Measurements from ENCODE around the gene UGT1A6.
"Not testable (repeated sequence)": the region's sequence is repeated elsewhere in the genome, so short reads cannot be mapped to it uniquely, and the experiment has no call there.

Gene UGT1A6

DNA sequence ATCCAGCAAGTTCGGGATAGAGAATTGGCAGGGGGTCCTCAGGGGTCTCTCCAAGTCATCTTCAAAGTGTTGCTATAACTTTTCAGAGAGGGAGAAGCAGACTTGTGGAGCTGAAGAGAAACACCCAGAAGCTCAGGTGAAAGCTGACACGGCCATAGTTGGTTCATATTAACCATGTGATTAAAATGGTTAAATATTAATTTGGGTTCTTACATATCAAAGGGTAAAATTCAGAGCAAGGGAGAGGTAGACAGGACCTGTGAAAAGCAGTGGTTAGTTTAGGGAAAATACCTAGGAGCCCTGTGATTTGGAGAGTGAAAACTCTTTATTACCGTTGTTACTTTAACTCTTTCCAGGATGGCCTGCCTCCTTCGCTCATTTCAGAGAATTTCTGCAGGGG is at the start of gene UGT1A6:
UGT1A6 (plus strand) TSS at position 243 of the 400 bp plus-strand sequence; CDS start at position 358, 115 bp downstream.
- Histone ChIP-seq H3K27ac (no peak within 1 kb of the TSS), H3K36me3 (no peaks in the 10 kb centered on the region), H3K9me3 (no peaks in the 10 kb centered on the region), H3K27me3 (no peaks in the 10 kb centered on the region), H3K4me3 (ENCODE audit: low read depth in 1 of 2, low read length in 1 of 2) (no peak within 1 kb of the TSS), H3K4me1 (ENCODE audit: control insufficient read depth in 1 of 2, insufficient read depth in 1 of 2, low read depth in 1 of 2, low read length in 1 of 2) (no peaks in the 10 kb centered on the region)
- TF ChIP-seq, protein P1, sequence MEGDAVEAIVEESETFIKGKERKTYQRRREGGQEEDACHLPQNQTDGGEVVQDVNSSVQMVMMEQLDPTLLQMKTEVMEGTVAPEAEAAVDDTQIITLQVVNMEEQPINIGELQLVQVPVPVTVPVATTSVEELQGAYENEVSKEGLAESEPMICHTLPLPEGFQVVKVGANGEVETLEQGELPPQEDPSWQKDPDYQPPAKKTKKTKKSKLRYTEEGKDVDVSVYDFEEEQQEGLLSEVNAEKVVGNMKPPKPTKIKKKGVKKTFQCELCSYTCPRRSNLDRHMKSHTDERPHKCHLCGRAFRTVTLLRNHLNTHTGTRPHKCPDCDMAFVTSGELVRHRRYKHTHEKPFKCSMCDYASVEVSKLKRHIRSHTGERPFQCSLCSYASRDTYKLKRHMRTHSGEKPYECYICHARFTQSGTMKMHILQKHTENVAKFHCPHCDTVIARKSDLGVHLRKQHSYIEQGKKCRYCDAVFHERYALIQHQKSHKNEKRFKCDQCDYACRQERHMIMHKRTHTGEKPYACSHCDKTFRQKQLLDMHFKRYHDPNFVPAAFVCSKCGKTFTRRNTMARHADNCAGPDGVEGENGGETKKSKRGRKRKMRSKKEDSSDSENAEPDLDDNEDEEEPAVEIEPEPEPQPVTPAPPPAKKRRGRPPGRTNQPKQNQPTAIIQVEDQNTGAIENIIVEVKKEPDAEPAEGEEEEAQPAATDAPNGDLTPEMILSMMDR (IDR thresholded peaks at IDR 0.05) = no peak

DNA sequence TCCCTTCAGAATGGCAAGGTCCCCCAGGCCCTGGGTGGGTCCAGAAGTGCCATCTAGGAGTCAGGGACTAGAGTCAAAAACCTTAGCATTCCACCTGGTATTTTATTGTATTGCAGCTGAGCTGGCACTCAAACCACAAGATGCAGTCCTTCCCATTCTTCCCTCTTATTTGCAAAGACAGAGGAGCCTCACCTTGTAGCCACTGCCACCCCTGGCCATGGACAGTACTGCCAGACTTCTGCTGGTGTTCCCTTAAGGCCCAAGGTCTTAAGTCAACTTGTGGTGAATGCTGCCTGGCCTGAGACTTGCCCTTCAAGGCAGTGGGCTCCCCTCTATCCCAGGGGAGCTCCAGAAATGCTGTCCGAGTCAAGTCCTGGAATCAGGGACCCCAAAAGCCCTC is 49.6 kb upstream of the UGT1A6 start:
- H3K4me1 ChIP-seq (ENCODE audit: control insufficient read depth in 1 of 2, insufficient read depth in 1 of 2, low read depth in 1 of 2, low read length in 1 of 2) = no peaks in the 10 kb centered on the region
- no peaks in the 10 kb centered on the region for H3K36me3 ChIP-seq
- no peaks in the 10 kb centered on the region for H3K9me3 ChIP-seq
- no peak overlapping the region for H3K4me3 ChIP-seq (ENCODE audit: low read depth in 1 of 2, low read length in 1 of 2)
- TF ChIP-seq, protein P1 (IDR thresholded peaks at IDR 0.05) = no peak
- no peaks in the 10 kb centered on the region for H3K27me3 ChIP-seq
- no peak overlapping the region for H3K27ac ChIP-seq

DNA sequence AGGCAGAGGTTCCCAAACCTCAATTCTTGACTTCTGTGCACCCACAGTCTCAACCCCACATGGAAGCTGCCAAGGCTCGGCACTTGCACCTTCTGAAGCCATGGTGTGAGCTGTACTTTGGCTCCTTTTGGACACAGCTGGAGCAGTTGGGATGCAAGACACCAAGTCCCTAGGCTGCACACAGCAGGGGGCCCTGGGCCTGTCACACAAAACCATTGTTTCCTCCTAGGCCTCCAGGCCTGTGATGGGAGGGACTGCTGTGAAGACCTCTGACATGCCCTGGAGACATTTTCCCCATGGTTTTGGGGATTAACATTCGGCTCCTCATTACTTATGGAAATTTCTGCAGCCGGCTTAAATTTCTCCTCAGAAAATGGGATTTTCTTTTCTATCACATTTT is 46.7 kb upstream of the UGT1A6 start:
- not testable (repeated sequence) for H3K4me3 ChIP-seq (ENCODE audit: low read depth in 1 of 2, low read length in 1 of 2); H3K27me3 ChIP-seq; H3K4me1 ChIP-seq (ENCODE audit: control insufficient read depth in 1 of 2, insufficient read depth in 1 of 2, low read depth in 1 of 2, low read length in 1 of 2); H3K36me3 ChIP-seq; H3K27ac ChIP-seq; H3K9me3 ChIP-seq

DNA sequence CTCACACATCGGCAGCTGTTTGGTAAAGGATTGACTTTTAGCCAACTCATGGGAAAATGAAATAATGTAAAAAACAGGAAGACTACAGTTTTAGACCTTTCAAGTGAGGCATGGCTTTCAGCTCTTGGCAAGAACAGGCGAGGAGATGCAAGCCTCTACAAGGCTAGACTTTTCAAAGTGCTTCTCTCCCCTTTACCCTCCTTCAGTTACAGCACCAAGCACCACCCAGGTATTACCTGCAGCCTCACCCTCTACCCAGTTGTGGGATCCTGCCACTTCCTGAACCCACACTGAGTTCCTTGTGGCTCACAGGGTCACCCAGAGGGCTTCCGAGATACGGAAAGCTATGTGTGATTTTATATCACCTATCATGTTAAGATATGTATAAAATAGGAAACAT is 41.7 kb upstream of the UGT1A6 start:
- no peaks in the 10 kb centered on the region for H3K9me3 ChIP-seq
- H3K36me3 ChIP-seq = no peaks in the 10 kb centered on the region
- H3K4me3 ChIP-seq (ENCODE audit: low read depth in 1 of 2, low read length in 1 of 2) = no peak overlapping the region
- H3K27me3 ChIP-seq = no peaks in the 10 kb centered on the region
- TF ChIP-seq, protein P1 (IDR thresholded peaks at IDR 0.05) = no peak
- no peaks in the 10 kb centered on the region for H3K4me1 ChIP-seq (ENCODE audit: control insufficient read depth in 1 of 2, insufficient read depth in 1 of 2, low read depth in 1 of 2, low read length in 1 of 2)
- no peak overlapping the region for H3K27ac ChIP-seq

DNA sequence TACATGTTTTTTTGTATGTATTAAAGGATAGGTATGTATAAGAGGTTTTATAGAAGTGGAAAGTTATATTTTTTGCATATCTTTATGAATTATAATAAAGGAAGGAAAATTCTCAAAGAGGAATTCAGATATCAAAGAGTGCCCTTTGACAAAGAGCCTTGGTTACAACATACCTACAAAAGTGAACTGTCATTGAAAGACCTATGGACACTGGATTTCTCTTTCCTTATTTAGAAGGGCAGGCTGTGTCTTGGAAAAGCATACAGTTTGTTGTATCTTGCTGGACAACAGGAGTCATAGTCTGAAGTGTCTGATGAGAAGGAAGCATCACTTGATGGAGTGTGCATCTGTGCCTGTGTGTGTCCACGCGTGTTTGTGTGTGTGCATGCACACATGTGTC is 41.3 kb upstream of the UGT1A6 start:
- Histone ChIP-seq H3K36me3 (no peaks in the 10 kb centered on the region), H3K27me3 (no peaks in the 10 kb centered on the region), H3K4me1 (ENCODE audit: control insufficient read depth in 1 of 2, insufficient read depth in 1 of 2, low read depth in 1 of 2, low read length in 1 of 2) (no peaks in the 10 kb centered on the region), H3K27ac (no peak overlapping the region), H3K4me3 (ENCODE audit: low read depth in 1 of 2, low read length in 1 of 2) (no peak overlapping the region), H3K9me3 (no peaks in the 10 kb centered on the region)
- TF ChIP-seq, protein P1 (IDR thresholded peaks at IDR 0.05) = no peak

DNA sequence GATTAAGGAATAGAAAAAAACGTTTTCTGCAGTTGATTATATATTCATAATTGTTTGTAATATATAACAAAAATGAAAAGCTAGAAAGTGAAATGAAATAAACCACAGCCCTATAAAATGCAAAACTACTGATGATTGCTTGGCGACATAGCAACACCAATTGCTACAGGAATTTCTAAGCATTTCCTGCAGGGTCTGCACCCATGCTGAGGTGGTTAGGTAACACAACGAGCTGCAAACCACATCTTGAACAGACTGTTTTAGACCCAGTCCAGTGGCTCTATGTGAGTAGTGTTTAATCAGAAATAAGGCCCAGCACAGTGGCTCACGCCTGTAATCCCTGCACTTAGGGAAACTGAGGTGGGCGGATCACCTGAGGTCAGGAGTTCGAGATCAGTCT is 38.2 kb upstream of the UGT1A6 start:
- Histone ChIP-seq H3K4me1 (ENCODE audit: control insufficient read depth in 1 of 2, insufficient read depth in 1 of 2, low read depth in 1 of 2, low read length in 1 of 2) (no peaks in the 10 kb centered on the region), H3K36me3 (no peaks in the 10 kb centered on the region), H3K27me3 (no peaks in the 10 kb centered on the region), H3K27ac (no peak overlapping the region), H3K9me3 (no peaks in the 10 kb centered on the region), H3K4me3 (ENCODE audit: low read depth in 1 of 2, low read length in 1 of 2) (no peak overlapping the region)
- TF ChIP-seq, protein P1 (IDR thresholded peaks at IDR 0.05) = no peak
